HG03442 (cell line): ENCODE data around the gene LYSET.
"Not testable (repeated sequence)": the region's sequence is repeated elsewhere in the genome, so short reads cannot be mapped to it uniquely, and the experiment has no call there.

Experiments used
- ATAC-seq: cut with Tn5 transposase; IDR thresholded peaks from one replicate; pipeline ENCODE4 v1.9.1; 2021; ENCODE audit warnings: mild to moderate bottlenecking, moderate library complexity; ENCODE audit not compliant: unreplicated experiment

The LYSET gene

GRCh38 chr14:93165271-93166265, 19.5 kb upstream of the LYSET start:
- ATAC-seq, result not testable (repeated sequence)

GRCh38 chr14:93168610-93169009, 16.5 kb upstream of the LYSET start:
- not testable (repeated sequence) for ATAC-seq

GRCh38 chr14:93169619-93170018, 15.5 kb upstream of the LYSET start:
- ATAC-seq, result not testable (repeated sequence)

GRCh38 chr14:93170141-93170540, 15.0 kb upstream of the LYSET start:
- ATAC-seq, result not testable (repeated sequence)

- ATAC-seq, result no peak
Observed at GRCh38 chr14:93171376-93171775, 13.7 kb upstream of the LYSET start.

GRCh38 chr14:93173943-93174395, 11.1 kb upstream of the LYSET start:
- ATAC-seq, result no peak

- not testable (repeated sequence) for ATAC-seq
Observed at GRCh38 chr14:93174731-93175130, 10.4 kb upstream of the LYSET start.

GRCh38 chr14:93175492-93175891, 9.6 kb upstream of the LYSET start:
- ATAC-seq, result no peak

- ATAC-seq, result no peak
Observed at GRCh38 chr14:93183596-93184317, 1.4 kb upstream of the LYSET start.

- no peak for ATAC-seq
Observed at GRCh38 chr14:93185349-93185720, 218 bp downstream of the LYSET start.

- no peak for ATAC-seq
Observed at GRCh38 chr14:93186466-93186865, 1.3 kb downstream of the LYSET start.

- ATAC-seq, result no peak
Observed at GRCh38 chr14:93186956-93187355, 1.8 kb downstream of the LYSET start.

GRCh38 chr14:93195316-93195999, 10.3 kb downstream of the LYSET start:
- no peak for ATAC-seq

- ATAC-seq, result no peak
Observed at GRCh38 chr14:93199031-93199430, 13.9 kb downstream of the LYSET start.

GRCh38 chr14:93200553-93200952, 15.4 kb downstream of the LYSET start:
- ATAC-seq, result no peak

- ATAC-seq, result no peak
Observed at GRCh38 chr14:93201155-93201704, 16.1 kb downstream of the LYSET start.

GRCh38 chr14:93206793-93207467, 21.8 kb downstream of the LYSET start, which contains the start of the genes GON7 and UBR7:
Gene GON7 (minus strand): TSS chr14:93207065. CDS start chr14:93207037, 28 bp downstream.
Gene UBR7 (plus strand): TSS chr14:93207256. CDS start chr14:93207292, 36 bp downstream.
- peak; percentile 82 for ATAC-seq

GRCh38 chr14:93207468-93208308, 22.6 kb downstream of the LYSET start:
- ATAC-seq, result peak; percentile 37

GRCh38 chr14:93212432-93212831, 27.3 kb downstream of the LYSET start:
- no peak for ATAC-seq
